ENCODE results near the gene SPRYD3. TPM values are rescaled to one million over a fixed set of nuclear protein-coding genes. Genes with fewer than 3 reads are reported as not detected.

SPRYD3 gene
- total RNA-seq, 1 donor from 2014 or later: 5.4 TPM

DNA sequence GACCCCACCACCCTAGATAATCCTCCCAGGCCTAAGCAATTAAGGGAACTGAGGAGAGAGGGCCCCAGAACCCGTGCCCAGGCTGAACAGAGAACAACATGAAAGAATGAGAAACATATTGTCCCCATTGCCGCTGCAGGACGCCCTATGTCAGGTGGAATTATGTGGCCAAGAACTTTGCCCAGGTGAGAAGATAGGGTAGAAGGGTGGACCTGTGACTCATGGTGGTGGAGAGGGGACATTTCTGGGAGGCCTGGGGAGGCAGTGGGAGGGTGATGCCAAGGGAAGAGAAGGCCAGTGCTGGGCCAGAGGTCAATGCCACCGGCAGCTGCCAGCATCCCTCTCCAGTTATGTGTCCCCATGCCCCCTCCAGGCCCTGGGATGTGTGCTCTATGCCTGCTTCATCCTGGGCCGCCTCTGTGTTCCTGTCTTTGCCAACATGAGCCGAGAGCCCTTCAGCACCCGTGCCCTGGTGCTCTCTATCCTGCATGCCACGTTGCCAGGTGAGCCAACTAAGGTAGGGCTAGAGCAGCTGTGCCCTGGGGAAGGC is 39.6 kb upstream of the SPRYD3 start:
- DNase-seq (ENCODE audit: low spot score): no peak
- Histone ChIP-seq H2AFZ (replicated peaks) (no peak overlapping the region), H3K79me2 (ENCODE audit: low read depth) (no peaks in the 10 kb centered on the region), H4K20me1 (ENCODE audit: low read depth) (no peaks in the 10 kb centered on the region), H3K9ac (no peak overlapping the region), H3K27ac (no peak overlapping the region), H3F3A (ENCODE audit: low read depth) (peaks cover 10% of the 10 kb centered on the region), H3K36me3 (no peaks in the 10 kb centered on the region), H3K9me3 (ENCODE audit: low read depth) (no peaks in the 10 kb centered on the region), H3K4me2 (no peak overlapping the region), H3K4me1 (peaks cover 5% of the 10 kb centered on the region), H3K27me3 (peaks cover under 1% of the 10 kb centered on the region), H3K4me3 (no peak overlapping the region)
- Mint-ChIP-seq H3K36me3 (no peaks in the 10 kb centered on the region), H3K4me1 (peaks cover 9% of the 10 kb centered on the region), H3K27me3 (ENCODE audit: insufficient read depth, low read depth) (peaks cover 21% of the 10 kb centered on the region), H3K9me3 (peaks cover 2% of the 10 kb centered on the region), H3K4me3 (no peak overlapping the region), H3K27ac (no peak overlapping the region)
- TF ChIP-seq EZH2 (IDR thresholded peaks at IDR 0.05) (no peak), EZH2phosphoT487 (IDR thresholded peaks at IDR 0.05) (no peak)
- TF ChIP-seq, protein P1, sequence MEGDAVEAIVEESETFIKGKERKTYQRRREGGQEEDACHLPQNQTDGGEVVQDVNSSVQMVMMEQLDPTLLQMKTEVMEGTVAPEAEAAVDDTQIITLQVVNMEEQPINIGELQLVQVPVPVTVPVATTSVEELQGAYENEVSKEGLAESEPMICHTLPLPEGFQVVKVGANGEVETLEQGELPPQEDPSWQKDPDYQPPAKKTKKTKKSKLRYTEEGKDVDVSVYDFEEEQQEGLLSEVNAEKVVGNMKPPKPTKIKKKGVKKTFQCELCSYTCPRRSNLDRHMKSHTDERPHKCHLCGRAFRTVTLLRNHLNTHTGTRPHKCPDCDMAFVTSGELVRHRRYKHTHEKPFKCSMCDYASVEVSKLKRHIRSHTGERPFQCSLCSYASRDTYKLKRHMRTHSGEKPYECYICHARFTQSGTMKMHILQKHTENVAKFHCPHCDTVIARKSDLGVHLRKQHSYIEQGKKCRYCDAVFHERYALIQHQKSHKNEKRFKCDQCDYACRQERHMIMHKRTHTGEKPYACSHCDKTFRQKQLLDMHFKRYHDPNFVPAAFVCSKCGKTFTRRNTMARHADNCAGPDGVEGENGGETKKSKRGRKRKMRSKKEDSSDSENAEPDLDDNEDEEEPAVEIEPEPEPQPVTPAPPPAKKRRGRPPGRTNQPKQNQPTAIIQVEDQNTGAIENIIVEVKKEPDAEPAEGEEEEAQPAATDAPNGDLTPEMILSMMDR (IDR thresholded peaks at IDR 0.05): no peak

DNA sequence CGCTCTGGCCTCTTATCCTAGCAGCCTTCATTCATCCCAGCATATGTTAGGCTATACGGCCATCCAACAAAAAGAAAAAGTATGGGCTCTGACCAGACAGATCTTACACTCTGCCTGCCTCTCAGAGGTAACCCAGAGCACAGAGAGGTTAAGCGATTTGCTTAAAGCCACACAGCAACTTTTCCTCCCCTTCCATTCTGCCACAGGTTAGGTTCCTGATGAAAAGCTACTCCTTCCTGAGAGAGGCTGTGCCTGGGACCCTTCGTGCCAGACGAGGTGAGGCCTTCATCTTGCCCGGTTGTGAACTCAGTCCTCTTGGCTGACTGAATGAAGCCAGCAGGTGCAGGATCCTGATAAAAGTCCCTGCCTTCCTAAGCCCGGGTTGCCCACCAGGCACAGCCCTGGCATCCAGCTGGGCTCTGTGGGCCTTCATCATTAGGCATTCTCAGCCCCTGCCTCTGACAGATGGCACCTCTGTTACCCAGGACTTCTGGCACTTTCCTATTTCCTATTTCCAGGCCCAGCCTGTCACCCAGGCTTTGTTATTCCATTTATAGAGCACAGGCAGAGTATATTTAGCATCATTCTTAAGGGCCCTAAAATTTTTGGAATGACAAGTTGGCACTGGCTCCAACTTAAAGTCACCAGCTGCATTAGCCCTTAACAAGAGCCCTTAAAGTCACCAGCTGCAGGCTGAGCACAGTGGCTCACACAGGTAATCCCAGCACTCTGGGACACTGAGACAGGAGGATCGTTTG is 36.9 kb upstream of the SPRYD3 start:
- no peak overlapping the region for H3K4me3 ChIP-seq
- Mint-ChIP-seq H3K9me3 (no peaks in the 10 kb centered on the region), H3K4me3 (no peak overlapping the region), H3K36me3 (no peaks in the 10 kb centered on the region), H3K4me1 (peaks cover 5% of the 10 kb centered on the region), H3K27me3 (ENCODE audit: insufficient read depth, low read depth) (peaks cover 14% of the 10 kb centered on the region), H3K27ac (no peak overlapping the region)
- no peaks in the 10 kb centered on the region for H3K9me3 ChIP-seq (ENCODE audit: low read depth)
- no peaks in the 10 kb centered on the region for H3K36me3 ChIP-seq
- peaks cover 11% of the 10 kb centered on the region for H3K4me1 ChIP-seq
- H3K9ac ChIP-seq: no peak overlapping the region
- H3K27me3 ChIP-seq: no peaks in the 10 kb centered on the region
- DNase-seq (ENCODE audit: low spot score): no peak
- H3K4me2 ChIP-seq: no peak overlapping the region
- no peaks in the 10 kb centered on the region for H4K20me1 ChIP-seq (ENCODE audit: low read depth)
- no peak for TF ChIP-seq EZH2 (IDR thresholded peaks at IDR 0.05)
- TF ChIP-seq, protein P1 (IDR thresholded peaks at IDR 0.05): no peak
- TF ChIP-seq EZH2phosphoT487 (IDR thresholded peaks at IDR 0.05): no peak
- H3K27ac ChIP-seq: no peak overlapping the region
- H2AFZ ChIP-seq (replicated peaks): no peak overlapping the region
- H3K79me2 ChIP-seq (ENCODE audit: low read depth): no peaks in the 10 kb centered on the region
- H3F3A ChIP-seq (ENCODE audit: low read depth): peaks cover 17% of the 10 kb centered on the region

DNA sequence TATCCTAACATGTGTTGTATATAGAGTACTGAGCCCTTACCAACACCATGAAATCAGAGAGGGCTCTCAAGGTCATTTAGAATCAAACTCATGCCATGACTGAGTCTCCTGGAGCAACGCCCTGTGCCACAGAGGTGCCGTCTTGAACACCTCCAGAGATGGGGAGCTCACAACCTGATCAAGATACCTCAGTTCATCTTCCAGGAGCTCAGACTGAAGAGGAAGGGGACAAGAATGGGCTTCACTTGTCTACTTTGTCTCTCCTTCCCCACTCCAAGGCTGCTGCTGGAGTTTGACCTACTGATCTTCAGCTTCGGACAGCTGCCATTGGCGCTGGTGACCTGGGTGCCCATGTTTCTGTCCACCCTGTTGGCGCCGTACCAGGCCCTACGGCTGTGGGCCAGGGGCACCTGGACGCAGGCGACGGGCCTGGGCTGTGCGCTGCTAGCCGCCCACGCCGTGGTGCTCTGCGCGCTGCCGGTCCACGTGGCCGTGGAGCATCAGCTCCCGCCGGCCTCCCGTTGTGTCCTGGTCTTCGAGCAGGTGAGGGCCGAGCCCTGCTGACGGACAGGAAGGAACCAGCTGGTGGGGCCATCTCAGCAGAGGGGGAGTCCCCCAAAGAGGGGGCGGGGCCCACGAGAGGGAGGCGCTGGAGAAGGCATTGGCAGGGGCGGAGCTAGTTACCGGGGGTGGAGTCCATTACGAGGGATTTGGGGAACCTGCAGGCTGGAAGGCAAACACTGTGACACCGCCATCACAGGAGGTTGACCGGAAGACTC is 36.1 kb upstream of the SPRYD3 start:
- no peaks in the 10 kb centered on the region for H3K9me3 ChIP-seq (ENCODE audit: low read depth)
- no peaks in the 10 kb centered on the region for H4K20me1 ChIP-seq (ENCODE audit: low read depth)
- TF ChIP-seq EZH2phosphoT487 (IDR thresholded peaks at IDR 0.05) (no peak), EZH2 (IDR thresholded peaks at IDR 0.05) (no peak)
- TF ChIP-seq, protein P1 (IDR thresholded peaks at IDR 0.05): no peak
- no peak overlapping the region for H3K27ac Mint-ChIP-seq
- H3K27me3 ChIP-seq: no peaks in the 10 kb centered on the region
- peaks cover 17% of the 10 kb centered on the region for H3F3A ChIP-seq (ENCODE audit: low read depth)
- H3K4me3 ChIP-seq: no peak overlapping the region
- no peaks in the 10 kb centered on the region for H3K36me3 Mint-ChIP-seq
- H3K27me3 Mint-ChIP-seq (ENCODE audit: insufficient read depth, low read depth): peaks cover 11% of the 10 kb centered on the region
- DNase-seq (ENCODE audit: low spot score): peak; percentile 33
- H3K9me3 Mint-ChIP-seq: no peaks in the 10 kb centered on the region
- no peaks in the 10 kb centered on the region for H3K79me2 ChIP-seq (ENCODE audit: low read depth)
- H3K27ac ChIP-seq: no peak overlapping the region
- no peak overlapping the region for H3K4me3 Mint-ChIP-seq
- H3K36me3 ChIP-seq: no peaks in the 10 kb centered on the region
- peaks cover 11% of the 10 kb centered on the region for H3K4me1 ChIP-seq
- H3K4me1 Mint-ChIP-seq: peaks cover 5% of the 10 kb centered on the region
- no peak overlapping the region for H3K4me2 ChIP-seq
- no peak overlapping the region for H2AFZ ChIP-seq (replicated peaks)
- H3K9ac ChIP-seq: no peak overlapping the region
